Hematopoietic multipotent progenitor cell treated with erythropoietin and hydrocortisone succinate and interleukin-3 and kit ligand, for 4 days (in vitro differentiated cells): ENCODE results near the gene MET.
"Not testable (repeated sequence)": the region's sequence is repeated elsewhere in the genome, so short reads cannot be mapped to it uniquely, and the experiment has no call there.

ENCODE experiments used
- DNase-seq: peaks from one replicate; pipeline ENCODE4 v3.0.0-alpha.2; 2015

The MET gene

DNA sequence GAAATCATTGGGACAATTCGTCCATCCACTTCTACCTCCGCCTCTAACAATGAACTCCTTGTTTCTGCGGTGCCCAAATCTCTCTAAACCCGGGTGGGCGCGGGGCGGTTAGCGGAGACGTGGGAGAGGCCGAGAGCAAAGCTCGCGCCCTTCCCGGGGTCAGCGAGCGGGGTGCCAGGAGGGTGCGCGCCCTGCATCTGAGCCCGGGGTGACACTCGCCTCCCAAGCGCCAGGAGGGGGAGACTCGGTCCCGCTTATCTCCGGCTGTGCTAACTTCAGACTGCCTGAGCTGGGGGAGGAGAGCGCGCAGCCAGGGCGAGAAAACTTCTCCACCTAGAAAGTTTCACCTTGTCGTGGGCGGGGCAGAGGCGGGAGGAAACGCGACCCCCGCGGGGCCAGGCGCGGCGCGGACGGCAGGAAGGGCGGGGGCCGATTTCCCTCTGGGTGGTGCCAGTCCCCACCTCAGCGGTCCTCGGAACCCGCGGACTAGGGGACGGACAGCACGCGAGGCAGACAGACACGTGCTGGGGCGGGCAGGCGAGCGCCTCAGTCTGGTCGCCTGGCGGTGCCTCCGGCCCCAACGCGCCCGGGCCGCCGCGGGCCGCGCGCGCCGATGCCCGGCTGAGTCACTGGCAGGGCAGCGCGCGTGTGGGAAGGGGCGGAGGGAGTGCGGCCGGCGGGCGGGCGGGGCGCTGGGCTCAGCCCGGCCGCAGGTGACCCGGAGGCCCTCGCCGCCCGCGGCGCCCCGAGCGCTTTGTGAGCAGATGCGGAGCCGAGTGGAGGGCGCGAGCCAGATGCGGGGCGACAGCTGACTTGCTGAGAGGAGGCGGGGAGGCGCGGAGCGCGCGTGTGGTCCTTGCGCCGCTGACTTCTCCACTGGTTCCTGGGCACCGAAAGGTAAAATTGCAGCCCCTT, at the start of gene MET:
TSS of gene MET (plus strand) at position 516 of the 915 bp plus-strand sequence. CDS start 26,889 bp downstream, outside the sequence.
- DNase-seq: peak; percentile 83

DNA sequence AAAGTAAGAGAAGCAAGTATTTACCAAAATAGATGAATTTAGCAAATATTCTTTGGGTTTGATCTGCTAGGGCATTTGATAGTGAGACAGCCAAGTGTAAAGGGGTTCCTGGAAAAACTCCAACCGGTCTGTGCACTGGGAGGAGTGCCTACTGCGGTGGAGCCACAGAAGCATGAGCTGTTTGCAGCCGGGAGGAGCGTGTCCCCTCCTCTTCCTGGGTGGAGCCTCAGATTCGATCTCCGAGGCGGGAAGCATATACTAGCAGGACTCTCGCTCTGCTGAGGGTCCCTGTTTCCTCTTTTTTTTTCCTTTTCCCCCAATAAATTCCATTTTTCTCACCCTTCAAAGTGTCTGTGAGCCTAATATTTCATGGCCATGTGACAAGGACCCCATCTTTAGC, 45.1 kb upstream of the MET start:
- no peak for DNase-seq

DNA sequence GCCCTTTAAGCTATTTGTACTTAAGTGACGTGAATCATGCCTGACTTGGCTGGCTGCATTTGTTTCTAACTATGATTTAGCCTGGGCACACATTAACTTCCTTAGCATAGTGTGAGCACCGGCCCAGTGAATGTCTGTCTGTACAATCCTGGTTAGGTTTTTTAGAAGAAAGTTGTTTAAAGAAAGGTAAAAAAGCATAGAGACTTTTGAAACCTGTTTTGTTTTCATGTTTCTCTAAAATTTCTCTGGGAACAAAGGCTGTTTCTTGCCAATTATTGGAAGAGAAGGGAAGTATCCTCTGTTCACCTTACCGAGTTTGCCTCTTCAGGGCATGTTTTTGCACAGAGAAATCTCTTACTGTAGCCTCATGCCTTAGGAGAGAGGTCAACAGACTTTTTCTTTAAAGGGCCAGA, 42.9 kb upstream of the MET start:
- no peak for DNase-seq

DNA sequence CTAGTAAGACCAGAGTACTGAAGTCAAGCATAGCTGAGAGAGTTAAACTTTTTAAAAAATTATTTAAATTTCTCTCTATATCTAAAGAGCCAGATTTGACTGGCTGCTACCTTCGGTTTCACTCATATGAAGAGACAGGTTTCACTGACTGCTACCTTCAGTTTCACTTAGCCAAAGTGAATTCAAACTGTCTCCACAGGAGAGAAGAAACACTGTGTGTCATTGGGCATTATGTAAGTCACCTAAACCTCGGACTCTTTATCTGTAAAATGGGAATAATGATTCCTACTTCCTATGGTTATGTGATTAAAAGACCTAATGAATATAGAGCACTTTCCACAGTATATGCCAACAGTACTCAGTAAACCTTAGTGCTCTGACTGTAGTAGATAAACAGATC, 41.6 kb upstream of the MET start:
- DNase-seq: no peak

DNA sequence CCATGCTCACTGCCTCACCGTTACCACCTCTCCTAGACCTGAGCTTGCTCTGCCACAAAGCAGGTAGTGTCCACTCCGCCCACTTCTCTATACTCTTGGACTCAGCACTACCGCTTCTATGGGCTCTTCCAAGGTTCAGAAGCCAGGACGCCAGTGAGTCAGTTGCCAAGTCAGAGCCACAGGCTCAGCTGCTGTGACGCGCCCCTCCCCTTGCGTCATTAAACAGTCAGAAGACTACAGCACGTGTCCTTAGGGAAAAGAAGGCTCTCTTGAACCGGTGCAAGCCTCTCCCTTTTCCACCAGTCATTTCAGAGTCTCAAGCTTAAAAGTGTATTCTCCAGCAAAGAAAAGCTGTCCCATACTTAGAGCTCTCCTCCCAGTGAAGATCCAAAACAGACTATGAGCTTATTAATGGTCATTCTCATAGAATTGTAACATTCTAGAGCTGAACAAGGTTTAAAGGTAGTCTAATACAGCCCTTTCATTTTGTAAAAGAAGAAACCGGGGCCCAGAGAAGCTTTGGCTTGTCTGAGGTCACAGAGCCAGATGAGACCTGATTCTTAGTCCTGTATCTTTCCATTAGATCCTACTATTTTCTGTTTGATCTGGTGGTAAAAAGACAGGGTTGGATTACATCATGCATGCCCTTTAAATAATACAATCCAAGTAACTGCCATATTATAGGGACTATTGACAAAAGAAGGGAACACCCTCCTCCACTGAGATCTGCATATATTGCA, 40.9 kb upstream of the MET start:
- DNase-seq: no peak

DNA sequence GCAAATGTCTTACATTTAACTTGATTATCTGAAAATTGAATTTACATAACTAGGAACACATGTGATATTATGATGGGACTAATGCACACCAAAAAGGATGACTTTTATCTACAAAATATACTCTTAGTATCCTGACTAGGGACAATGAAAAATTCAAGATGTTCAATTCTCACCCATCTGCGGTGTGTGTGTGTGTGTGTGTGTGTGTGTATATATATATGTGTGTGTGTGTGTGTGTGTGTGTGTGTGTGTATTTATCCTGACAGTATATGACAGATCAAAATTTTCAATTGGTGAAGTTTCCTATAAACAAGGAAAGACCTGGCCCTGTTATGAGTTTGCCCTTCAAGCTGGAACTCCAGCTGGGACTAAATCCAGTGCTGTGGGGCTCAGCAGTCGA, 40.3 kb upstream of the MET start:
- DNase-seq: no peak

DNA sequence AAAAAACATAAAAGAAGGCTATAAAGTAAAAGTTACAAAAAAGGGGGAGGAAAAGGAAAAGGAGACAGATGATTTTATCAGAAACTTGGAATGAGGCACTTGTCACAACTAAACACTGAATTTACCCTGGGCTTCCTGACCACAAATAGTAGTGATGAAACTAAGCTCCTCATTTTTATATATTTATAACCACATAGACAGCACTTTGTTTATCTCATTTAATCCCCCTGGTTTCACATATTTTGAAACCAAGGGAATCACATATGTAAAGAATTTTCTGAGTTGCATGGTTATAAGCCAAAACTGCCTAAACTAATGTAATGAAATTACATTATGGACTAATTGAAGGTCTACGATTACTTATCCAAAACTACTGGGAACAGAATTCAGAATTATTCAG, 39.6 kb upstream of the MET start:
- DNase-seq: no peak

DNA sequence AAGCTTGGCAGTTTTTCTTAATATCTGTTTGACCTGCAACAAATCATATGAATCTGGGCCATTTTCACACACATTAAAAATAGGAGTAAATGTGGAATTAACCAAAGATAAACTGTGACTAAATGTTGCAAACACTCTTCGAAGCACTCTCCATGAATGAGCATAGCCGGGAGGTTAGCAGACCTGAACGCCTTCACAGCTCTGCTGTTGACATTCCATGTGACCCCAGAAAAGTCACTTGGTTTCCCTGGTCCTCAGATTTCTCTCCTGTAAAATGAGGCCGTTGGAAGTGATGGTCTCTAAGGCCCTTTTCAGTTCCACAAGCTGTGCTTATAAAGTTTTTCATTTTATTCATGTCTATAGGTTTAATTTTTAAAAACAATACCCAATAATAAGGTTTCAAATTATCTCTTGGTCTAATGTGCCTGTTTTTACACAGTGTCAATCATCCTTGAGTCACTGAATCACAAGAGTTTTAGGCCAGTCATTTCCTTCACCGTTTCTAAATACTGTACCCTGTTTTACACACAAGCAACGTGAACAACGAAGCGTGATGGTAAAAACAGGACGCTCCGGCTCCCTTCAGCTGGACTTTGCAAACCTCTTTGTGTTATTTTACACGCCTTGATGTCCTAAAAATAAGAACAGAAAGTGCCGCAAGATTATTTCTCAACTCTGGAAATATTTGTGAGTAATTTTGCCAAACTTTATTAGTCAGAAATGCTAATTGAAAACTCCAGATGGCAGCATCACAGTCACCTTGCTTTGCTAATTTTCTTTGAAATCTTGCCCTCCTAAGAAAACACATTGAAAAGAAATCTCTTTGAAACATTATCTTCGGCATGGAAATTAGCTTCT, 38.6 kb upstream of the MET start:
- no peak for DNase-seq

DNA sequence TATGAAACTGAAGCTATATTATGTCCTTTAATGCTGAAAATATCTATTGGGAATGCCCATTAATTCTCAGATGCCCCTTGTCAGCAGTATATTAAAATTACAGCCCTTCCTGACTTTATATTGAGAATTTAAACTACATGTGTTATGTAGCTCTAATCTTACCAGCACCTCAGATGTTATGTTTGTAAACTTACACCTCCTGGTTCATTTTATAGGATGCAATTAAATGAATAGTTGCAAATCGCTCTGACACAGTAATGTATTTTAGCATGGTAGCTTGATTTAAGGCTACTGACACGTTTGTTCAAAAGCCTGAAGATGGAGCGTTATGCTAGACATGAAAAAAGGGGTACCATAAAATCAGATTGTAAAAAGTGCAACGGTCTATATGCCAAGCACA, 35.0 kb upstream of the MET start:
- DNase-seq: no peak

DNA sequence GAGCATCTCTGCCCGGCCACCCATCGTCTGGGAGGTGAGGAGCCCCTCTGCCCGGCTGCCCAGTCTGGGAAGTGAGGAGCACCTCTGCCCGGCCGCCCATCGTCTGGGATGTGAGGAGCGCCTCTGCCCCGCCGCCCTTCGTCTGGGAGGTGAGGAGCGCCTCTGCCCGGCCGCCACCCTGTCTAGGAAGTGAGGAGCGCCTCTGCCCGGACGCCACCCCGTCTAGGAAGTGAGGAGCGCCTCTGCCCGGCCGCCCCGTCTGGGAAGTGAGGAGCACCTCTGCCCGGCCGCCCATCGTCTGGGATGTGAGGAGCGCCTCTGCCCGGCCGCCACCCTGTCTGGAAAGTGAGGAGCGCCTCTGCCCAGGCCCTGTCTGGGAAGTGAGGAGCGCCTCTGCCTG, 33.4 kb upstream of the MET start:
- DNase-seq: not testable (repeated sequence)

DNA sequence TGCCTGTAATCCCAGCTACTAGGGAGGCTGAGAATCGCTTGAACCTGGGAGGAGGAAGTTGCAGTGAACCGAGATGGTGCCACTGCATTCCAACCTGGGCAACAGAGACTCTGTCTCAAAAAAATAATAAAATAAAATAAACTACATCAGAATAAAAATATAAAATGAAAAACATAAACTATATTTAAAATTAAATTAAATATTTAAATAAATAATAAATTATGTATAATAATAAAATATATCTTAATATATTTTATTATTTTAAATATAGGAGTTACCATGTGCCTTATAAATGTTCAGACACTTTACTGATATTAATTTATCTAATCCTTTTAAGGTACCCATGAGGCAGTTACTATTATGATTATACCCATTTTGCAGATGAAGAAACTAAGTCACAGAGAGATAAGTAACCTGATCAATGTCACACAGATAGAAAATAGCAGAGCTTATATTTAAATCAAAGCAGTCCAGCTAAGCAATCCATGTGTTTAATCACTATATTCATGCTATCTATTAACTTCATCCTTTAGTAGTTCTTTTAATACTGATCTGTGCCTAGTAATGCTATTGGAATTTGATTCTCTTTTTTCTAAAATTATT, 30.3 kb upstream of the MET start:
- DNase-seq: no peak

DNA sequence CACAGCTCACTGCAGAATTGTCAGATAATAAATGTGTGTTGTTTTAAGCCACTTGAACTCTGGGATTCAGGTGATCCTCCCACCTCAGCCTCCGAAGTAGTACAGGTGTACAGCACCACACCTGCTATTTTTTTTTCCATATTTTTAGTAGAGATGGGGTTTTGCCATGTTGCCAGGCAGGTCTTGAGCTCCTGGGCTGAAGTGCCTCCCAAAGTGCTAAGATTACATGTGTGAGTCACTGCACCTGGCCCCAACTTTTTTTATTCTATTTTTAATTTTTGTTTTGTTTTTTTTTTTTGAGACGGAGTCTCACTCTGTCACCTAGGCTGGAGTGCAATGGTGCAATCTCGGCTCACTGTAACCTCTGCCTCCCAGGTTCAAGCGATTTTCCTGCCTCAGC, 28.8 kb upstream of the MET start:
- not testable (repeated sequence) for DNase-seq

DNA sequence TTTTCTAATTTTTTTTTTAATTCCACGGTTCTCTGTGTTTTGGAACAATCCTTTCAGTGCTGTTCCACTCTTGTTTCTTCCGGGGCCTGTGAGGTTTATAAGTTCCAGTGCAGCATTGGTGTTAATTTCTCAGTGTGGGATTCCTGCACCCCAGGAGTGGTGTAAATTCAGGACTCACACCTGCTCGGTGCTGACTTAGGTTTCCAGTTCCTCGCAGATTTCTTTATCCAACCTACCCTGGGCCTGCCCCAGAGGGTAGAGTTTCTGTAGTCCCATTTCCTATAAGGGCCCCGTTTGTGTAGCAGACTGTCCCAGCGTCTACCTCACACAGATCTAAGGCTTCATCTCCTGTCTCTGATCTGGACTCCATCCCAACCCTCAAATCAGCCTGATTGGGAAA, 27.4 kb upstream of the MET start:
- DNase-seq: no peak

DNA sequence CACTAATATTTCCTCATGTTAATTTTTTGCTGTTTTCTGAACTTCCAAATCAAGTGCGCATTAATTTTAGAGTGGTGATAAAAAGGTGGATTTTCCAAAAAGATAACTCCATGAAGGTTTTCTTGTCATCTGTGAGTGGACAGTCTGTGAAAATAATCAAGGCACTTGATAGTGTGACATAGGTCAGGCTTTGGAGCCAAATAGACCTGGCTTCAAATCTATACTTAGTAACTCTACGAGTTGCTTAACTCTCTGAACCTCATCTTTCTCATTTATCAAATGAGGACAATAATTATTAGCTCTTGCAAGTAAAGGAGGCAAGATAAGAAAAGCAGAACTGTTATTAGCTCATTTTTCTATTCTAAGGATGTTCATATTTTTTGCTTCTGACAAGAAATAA, 24.7 kb upstream of the MET start:
- no peak for DNase-seq

DNA sequence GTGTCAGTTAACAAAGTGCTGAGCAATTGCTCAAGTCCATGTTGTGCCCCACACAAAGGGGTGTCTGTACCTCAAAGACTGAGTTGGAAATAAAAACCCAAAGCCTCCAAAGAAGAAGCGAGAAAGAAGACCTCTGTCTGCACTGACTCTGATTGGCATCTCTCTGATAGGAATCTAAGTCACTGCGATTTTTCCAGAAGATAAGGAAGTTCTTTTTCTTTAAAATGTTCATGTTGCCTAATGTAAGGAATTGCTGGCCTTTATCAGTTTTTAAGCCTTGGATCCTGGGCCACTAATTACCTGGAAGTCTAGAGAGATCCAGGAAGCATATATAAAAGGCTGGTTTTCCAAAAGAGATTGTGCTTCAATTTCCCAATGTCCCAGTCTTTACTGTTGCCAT, 24.1 kb upstream of the MET start:
- DNase-seq: no peak

DNA sequence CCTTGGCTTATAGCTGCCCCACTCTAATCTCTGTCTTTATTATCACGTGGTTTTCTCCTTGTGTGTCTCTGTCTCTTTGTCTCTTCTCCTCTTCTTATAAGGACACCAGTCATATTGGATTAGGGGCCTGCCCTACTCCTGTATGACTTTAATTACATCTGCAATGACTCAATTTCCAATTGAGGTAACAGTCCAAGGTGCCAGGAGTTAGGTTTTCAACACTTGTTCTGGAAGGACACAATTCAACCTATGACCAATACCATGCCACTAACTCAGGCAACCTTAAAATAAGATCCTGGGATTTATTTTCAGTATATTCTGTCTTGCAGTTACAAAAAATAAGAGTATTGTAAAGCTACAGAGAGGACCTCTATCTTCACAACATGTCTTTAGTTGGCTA, 21.6 kb upstream of the MET start:
- no peak for DNase-seq

DNA sequence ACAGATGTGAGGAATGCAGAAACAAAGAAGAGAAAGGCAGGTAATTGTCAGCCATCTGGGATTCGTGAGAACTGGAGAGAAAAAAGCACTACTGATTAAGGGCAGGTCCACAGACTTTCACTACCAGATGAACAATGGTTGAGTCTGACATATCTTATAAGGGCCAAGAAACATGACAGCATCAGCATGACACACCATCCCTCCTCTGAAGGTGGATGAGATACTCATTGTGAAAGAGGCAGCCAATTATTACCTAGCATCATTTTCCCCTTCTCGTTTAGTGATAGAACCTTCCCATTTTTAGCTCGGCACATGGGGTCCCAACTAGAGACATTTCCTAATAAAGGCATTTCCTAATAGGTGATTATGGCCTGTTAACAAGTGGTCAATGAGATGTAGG, 19.2 kb upstream of the MET start:
- DNase-seq: no peak

DNA sequence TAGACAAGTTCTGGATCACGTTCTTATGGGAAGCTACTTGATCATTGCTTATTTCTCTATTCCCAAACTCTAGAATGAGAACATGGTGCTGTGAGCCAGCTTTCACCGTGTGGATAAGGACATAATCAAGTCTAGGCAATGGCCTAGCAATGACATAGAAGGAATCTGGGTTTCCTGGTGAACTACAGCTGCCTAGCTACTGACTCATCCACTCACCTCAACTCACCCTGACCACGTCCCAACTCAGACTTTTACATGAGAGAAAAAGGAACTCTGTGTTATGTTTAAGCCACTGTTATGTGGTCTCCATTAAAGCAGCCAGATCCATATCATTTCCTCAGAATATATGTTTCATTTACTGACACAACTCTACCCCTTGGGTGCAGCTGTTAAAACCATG, 18.8 kb upstream of the MET start:
- peak; percentile 38 for DNase-seq

DNA sequence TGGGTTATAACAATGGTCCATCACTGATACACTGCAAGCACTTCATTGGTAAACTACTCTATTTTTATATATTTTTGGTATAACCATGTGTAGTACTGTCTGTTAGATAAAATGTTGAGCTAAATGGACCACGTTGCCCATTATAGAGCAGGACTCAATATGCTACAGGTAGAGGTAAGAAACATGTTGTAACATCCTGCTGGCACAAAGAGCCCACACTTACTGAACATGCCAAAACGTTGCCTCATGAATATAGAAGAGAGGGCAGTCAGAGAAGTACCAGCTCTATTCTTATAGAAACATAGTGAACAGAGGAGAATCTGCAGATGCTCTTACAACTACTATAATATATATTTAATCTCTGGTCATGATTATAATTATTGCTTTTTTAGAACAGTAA, 18.4 kb upstream of the MET start:
- DNase-seq: no peak

DNA sequence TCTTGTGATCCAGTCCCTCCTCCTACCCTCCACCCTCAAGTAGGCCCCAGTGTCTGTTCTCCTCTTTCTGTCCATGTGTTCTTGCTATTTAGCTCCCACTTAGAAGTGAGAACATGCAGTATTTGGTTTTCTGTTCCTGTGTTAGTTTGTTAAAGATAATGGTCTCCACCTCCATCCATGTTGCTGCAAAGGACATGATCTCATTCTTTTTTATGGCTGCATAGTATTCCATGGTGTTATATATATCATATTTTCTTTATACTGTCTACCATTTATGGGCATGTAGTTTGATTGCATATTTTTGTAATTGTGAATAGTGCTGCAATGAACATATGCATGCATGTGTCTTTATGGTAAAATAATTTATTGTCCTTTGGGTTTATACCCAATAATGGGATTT, 12.7 kb upstream of the MET start:
- DNase-seq: not testable (repeated sequence)

DNA sequence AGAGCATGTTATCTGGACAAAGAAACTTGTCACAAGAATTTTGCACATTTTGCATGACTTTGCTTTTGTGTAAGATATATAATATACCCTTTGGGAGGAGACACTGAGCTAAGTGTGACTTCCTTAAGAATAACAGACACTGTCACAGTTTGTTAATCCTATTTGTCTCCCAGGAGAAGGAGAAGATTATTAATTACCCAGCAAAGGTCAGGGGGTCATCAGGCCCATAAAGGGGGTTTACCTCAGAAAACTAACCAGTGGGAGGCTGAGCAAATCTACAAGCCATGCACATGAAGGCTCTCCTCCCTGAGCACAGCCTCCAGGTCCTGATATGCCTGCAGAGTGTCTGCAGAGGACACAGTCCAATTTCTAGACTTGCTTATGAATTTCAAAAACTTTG, 10.1 kb upstream of the MET start:
- DNase-seq: no peak

DNA sequence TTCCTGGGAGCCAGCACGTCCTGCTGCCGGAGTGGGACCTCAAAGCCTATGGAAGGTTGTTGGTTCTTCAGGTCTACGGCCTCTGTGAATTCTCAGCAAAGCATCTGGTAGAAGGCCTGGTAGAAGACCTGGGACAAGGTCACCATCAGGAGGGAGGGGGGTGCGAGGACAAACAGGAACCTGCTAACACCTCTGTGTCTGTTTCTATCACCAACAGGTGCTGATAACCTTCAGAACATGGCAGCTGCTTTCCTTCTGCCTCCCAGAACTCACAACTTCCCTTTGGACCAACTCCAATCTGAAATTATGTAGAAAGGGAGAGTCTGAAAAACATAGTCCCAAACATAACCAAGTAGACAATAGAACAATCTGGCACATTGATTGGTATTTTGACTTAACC, 8.3 kb upstream of the MET start:
- no peak for DNase-seq
